ENCODE data around the gene CA5A.
A peak's percentile ranks its signal among the peaks of the same experiment; 100 is the strongest.

CA5A gene

GRCh38 chr16:87845213-87845612 lies 91.1 kb downstream of the CA5A start:
- H3K9me3 ChIP-seq (ENCODE audit: insufficient read depth, low read depth, low read length): peaks cover 3% of the 10 kb centered on the region
- H4K8ac ChIP-seq (ENCODE audit: low read depth, low read length): no peak overlapping the region
- H3K36me3 ChIP-seq (ENCODE audit: control insufficient read depth in 1 of 2, insufficient read depth in 2 of 2, low read length in 2 of 2): peaks cover 92 to 93% of the 10 kb centered on the region in 2 experiments
- H3K23ac ChIP-seq (ENCODE audit: low read length): no peak overlapping the region
- no peak overlapping the region for H2BK12ac ChIP-seq (ENCODE audit: low read length)
- H4K12ac ChIP-seq (ENCODE audit: low read depth, low read length): no peak overlapping the region
- no peak overlapping the region for H3K4me2 ChIP-seq (ENCODE audit: low read length)
- H2AK5ac ChIP-seq (ENCODE audit: low read length): no peak overlapping the region
- no peak overlapping the region for H4K91ac ChIP-seq (ENCODE audit: low read depth, low read length)
- H3K18ac ChIP-seq (ENCODE audit: low read length): no peak overlapping the region
- H3K4ac ChIP-seq (ENCODE audit: low read depth, low read length): peak overlapping the region; percentile 57
- no peak overlapping the region for H3K14ac ChIP-seq (ENCODE audit: low read length)
- no peak overlapping the region for H3K4me3 ChIP-seq (ENCODE audit: low read depth, low read length)
- no peak overlapping the region for H2AFZ ChIP-seq (ENCODE audit: insufficient read depth, low read length, poor library complexity)
- H3K27ac ChIP-seq (ENCODE audit: low read depth, low read length): no peak overlapping the region
- no peak overlapping the region for H2BK5ac ChIP-seq (ENCODE audit: low read depth, low read length, poor library complexity)
- H2BK120ac ChIP-seq (ENCODE audit: insufficient read depth, low read length, poor library complexity): no peak overlapping the region
- peaks cover 8 to 22% of the 10 kb centered on the region in 2 experiments for H3K4me1 ChIP-seq (ENCODE audit: control insufficient read depth in 1 of 2, insufficient read depth in 2 of 2, low read length in 2 of 2)
- no peak for DNase-seq
- peaks cover 4% of the 10 kb centered on the region for H3K79me1 ChIP-seq (ENCODE audit: low read length)
- WGBS (ENCODE audit: extremely low coverage, insufficient coverage, insufficient read length): no CpG with 5 or more reads among the region's 13 CpGs
- H3K27me3 ChIP-seq (ENCODE audit: insufficient read depth, low read length): no peaks in the 10 kb centered on the region
- H3K79me2 ChIP-seq (ENCODE audit: control insufficient read depth, insufficient read depth, low read length, poor library complexity): peaks cover 19% of the 10 kb centered on the region
- H3K9ac ChIP-seq (ENCODE audit: low read length): no peak overlapping the region

DNA sequence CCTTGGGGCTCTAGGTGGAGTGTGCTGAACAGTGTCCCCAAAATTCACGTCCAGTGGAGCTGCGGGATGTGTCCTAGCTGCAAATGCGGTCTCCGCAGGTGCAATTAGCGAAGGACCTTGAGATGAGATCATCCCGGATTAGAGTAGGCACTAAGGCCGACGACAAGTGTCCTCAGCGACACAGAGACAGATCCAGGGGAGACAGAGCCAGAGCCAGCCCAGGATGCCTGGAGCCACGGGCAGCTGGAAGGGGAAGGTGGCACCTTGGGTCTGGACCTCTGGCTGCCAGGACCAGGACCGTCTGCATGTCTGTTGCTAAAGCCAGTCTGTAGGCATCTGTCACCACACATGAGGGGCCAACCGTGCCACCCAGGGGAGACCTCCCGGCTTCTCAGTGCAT lies 91.5 kb downstream of the CA5A start:
- Histone ChIP-seq H3K4me1 (ENCODE audit: control insufficient read depth in 1 of 2, insufficient read depth in 2 of 2, low read length in 2 of 2) (peaks cover 6 to 20% of the 10 kb centered on the region in 2 experiments), H3K4ac (ENCODE audit: low read depth, low read length) (peak overlapping the region; percentile 32), H3K27me3 (ENCODE audit: insufficient read depth, low read length) (no peaks in the 10 kb centered on the region), H2BK120ac (ENCODE audit: insufficient read depth, low read length, poor library complexity) (no peak overlapping the region), H2BK12ac (ENCODE audit: low read length) (no peak overlapping the region), H2AFZ (ENCODE audit: insufficient read depth, low read length, poor library complexity) (no peak overlapping the region), H3K4me2 (ENCODE audit: low read length) (no peak overlapping the region), H4K8ac (ENCODE audit: low read depth, low read length) (no peak overlapping the region), H3K14ac (ENCODE audit: low read length) (no peak overlapping the region), H4K12ac (ENCODE audit: low read depth, low read length) (no peak overlapping the region), H3K79me2 (ENCODE audit: control insufficient read depth, insufficient read depth, low read length, poor library complexity) (peaks cover 17% of the 10 kb centered on the region), H3K18ac (ENCODE audit: low read length) (no peak overlapping the region), H2AK5ac (ENCODE audit: low read length) (no peak overlapping the region), H3K36me3 (ENCODE audit: control insufficient read depth in 1 of 2, insufficient read depth in 2 of 2, low read length in 2 of 2) (peaks cover 92 to 93% of the 10 kb centered on the region in 2 experiments), H3K23ac (ENCODE audit: low read length) (no peak overlapping the region), H3K27ac (ENCODE audit: low read depth, low read length) (no peak overlapping the region), H3K79me1 (ENCODE audit: low read length) (peaks cover 2% of the 10 kb centered on the region), H4K91ac (ENCODE audit: low read depth, low read length) (no peak overlapping the region), H3K9ac (ENCODE audit: low read length) (no peak overlapping the region), H3K9me3 (ENCODE audit: insufficient read depth, low read depth, low read length) (peaks cover 3% of the 10 kb centered on the region), H2BK5ac (ENCODE audit: low read depth, low read length, poor library complexity) (no peak overlapping the region), H3K4me3 (ENCODE audit: low read depth, low read length) (no peak overlapping the region)
- DNase-seq: no peak
- WGBS (ENCODE audit: extremely low coverage, insufficient coverage, insufficient read length): no CpG with 5 or more reads among the region's 13 CpGs

DNA sequence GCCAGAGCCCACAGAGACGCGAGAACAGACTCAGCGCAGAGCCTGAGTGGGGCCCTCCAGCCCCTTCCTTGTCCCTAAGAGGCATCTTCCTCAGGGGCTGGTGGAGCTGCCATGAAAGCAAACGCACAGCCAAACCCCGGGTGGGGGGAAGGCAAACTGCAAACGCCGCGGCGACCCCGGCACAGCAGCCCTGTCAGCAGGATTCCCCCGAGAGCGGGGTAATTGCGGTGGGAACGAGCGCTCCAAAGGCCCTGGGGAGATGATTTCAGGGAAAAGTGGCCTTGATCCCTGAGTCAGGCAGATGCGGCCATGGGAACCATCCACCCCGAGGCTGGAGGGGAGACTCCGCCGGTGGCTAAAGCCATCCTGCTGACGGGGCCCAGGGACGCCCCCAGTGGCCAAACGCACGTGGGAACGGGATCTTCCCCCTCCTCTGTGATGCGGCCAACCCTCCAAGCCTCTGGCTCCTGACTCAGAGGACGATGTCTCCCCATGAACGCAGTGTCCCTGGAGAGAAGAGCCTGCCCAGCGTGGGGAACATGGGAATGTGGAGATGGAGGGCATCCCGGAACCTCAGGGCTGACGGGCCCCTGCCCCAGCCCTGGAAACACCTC lies 92.1 kb downstream of the CA5A start:
- Histone ChIP-seq H3K79me1 (ENCODE audit: low read length) (peaks cover 2% of the 10 kb centered on the region), H3K79me2 (ENCODE audit: control insufficient read depth, insufficient read depth, low read length, poor library complexity) (peaks cover 13% of the 10 kb centered on the region), H3K23ac (ENCODE audit: low read length) (no peak overlapping the region), H4K91ac (ENCODE audit: low read depth, low read length) (no peak overlapping the region), H3K4me1 (ENCODE audit: control insufficient read depth in 1 of 2, insufficient read depth in 2 of 2, low read length in 2 of 2) (peaks cover 6 to 20% of the 10 kb centered on the region in 2 experiments), H2AK5ac (ENCODE audit: low read length) (no peak overlapping the region), H3K27ac (ENCODE audit: low read depth, low read length) (no peak overlapping the region), H4K12ac (ENCODE audit: low read depth, low read length) (no peak overlapping the region), H2BK5ac (ENCODE audit: low read depth, low read length, poor library complexity) (no peak overlapping the region), H3K27me3 (ENCODE audit: insufficient read depth, low read length) (no peaks in the 10 kb centered on the region), H3K4me3 (ENCODE audit: low read depth, low read length) (no peak overlapping the region), H3K14ac (ENCODE audit: low read length) (no peak overlapping the region), H3K18ac (ENCODE audit: low read length) (no peak overlapping the region), H3K9me3 (ENCODE audit: insufficient read depth, low read depth, low read length) (peaks cover 3% of the 10 kb centered on the region), H3K4me2 (ENCODE audit: low read length) (no peak overlapping the region), H3K4ac (ENCODE audit: low read depth, low read length) (peak overlapping the region; percentile 16), H3K9ac (ENCODE audit: low read length) (no peak overlapping the region), H2BK120ac (ENCODE audit: insufficient read depth, low read length, poor library complexity) (no peak overlapping the region), H3K36me3 (ENCODE audit: control insufficient read depth in 1 of 2, insufficient read depth in 2 of 2, low read length in 2 of 2) (peaks cover 92 to 93% of the 10 kb centered on the region in 2 experiments), H4K8ac (ENCODE audit: low read depth, low read length) (no peak overlapping the region), H2BK12ac (ENCODE audit: low read length) (no peak overlapping the region), H2AFZ (ENCODE audit: insufficient read depth, low read length, poor library complexity) (no peak overlapping the region)
- WGBS (ENCODE audit: extremely low coverage, insufficient coverage, insufficient read length): no CpG with 5 or more reads among the region's 30 CpGs
- no peak for DNase-seq

DNA sequence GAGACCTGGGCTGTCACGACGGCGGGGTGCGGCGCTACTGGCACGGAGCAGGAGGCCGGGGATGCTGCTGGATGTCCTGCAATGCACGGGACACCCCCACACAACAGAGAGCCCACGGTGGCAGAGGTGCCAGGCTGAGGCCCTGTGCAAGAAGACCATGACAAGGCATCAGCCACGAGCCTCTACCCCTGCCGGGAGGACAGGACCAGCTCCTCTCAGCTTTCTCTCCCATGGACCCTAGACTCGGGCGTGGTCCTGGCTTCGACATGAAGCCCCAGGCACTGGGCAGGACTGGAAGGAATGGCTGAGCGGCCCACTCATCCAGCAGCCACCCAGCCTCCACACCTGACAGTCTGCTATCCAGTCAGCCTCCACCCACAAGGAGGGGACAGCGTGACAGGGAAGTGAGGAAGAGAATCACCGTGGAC lies 92.6 kb downstream of the CA5A start:
- Histone ChIP-seq H3K9me3 (ENCODE audit: insufficient read depth, low read depth, low read length) (peaks cover 3% of the 10 kb centered on the region), H3K27me3 (ENCODE audit: insufficient read depth, low read length) (no peaks in the 10 kb centered on the region), H3K36me3 (ENCODE audit: control insufficient read depth in 1 of 2, insufficient read depth in 2 of 2, low read length in 2 of 2) (peaks cover 92 to 93% of the 10 kb centered on the region in 2 experiments), H2BK120ac (ENCODE audit: insufficient read depth, low read length, poor library complexity) (no peak overlapping the region), H3K27ac (ENCODE audit: low read depth, low read length) (no peak overlapping the region), H2AFZ (ENCODE audit: insufficient read depth, low read length, poor library complexity) (no peak overlapping the region), H3K23ac (ENCODE audit: low read length) (no peak overlapping the region), H3K14ac (ENCODE audit: low read length) (no peak overlapping the region), H3K4me2 (ENCODE audit: low read length) (no peak overlapping the region), H3K79me1 (ENCODE audit: low read length) (peaks cover 2% of the 10 kb centered on the region), H3K4me3 (ENCODE audit: low read depth, low read length) (peak overlapping the region; percentile 10), H3K18ac (ENCODE audit: low read length) (no peak overlapping the region), H2BK5ac (ENCODE audit: low read depth, low read length, poor library complexity) (no peak overlapping the region), H2AK5ac (ENCODE audit: low read length) (no peak overlapping the region), H3K79me2 (ENCODE audit: control insufficient read depth, insufficient read depth, low read length, poor library complexity) (peaks cover 13% of the 10 kb centered on the region), H4K91ac (ENCODE audit: low read depth, low read length) (no peak overlapping the region), H4K8ac (ENCODE audit: low read depth, low read length) (no peak overlapping the region), H3K9ac (ENCODE audit: low read length) (no peak overlapping the region), H3K4ac (ENCODE audit: low read depth, low read length) (no peak overlapping the region), H2BK12ac (ENCODE audit: low read length) (no peak overlapping the region), H3K4me1 (ENCODE audit: control insufficient read depth in 1 of 2, insufficient read depth in 2 of 2, low read length in 2 of 2) (peaks cover 6 to 20% of the 10 kb centered on the region in 2 experiments), H4K12ac (ENCODE audit: low read depth, low read length) (no peak overlapping the region)
- DNase-seq: no peak
- WGBS (ENCODE audit: extremely low coverage, insufficient coverage, insufficient read length): no CpG with 5 or more reads among the region's 17 CpGs
